Dermis blood vessel endothelial cell (primary cell): Measurements from ENCODE around the gene ZBTB7C. TPM values are rescaled to one million over a fixed set of nuclear protein-coding genes. Genes with fewer than 3 reads are reported as not detected.

Experiments used
- DNase-seq: peaks from one replicate; pipeline ENCODE4 v3.0.0; 2010
- total RNA-seq: library from RNA; depleted of rRNA; stranded (reverse); fragments of >200 nt; gene quantifications from 2 replicates; pipeline ENCODE4 v1.2.3, GENCODE V29; 2014

Gene ZBTB7C
- total RNA-seq, 1 donor from 2014 or later: not detected

- DNase-seq: no peak
Observed at GRCh38 chr18:48387300-48387699, 21.9 kb downstream of the ZBTB7C start.

GRCh38 chr18:48385596-48385995, 23.6 kb downstream of the ZBTB7C start:
- no peak for DNase-seq

GRCh38 chr18:48376934-48377333, 32.2 kb downstream of the ZBTB7C start:
- DNase-seq: no peak

GRCh38 chr18:48376406-48376805, 32.8 kb downstream of the ZBTB7C start:
- no peak for DNase-seq

- DNase-seq: no peak
Observed at GRCh38 chr18:48375150-48375800, 33.9 kb downstream of the ZBTB7C start.

GRCh38 chr18:48374423-48375149, 34.6 kb downstream of the ZBTB7C start:
- DNase-seq: no peak

- DNase-seq: no peak
Observed at GRCh38 chr18:48371854-48372602, 37.2 kb downstream of the ZBTB7C start.

GRCh38 chr18:48367557-48367956, 41.6 kb downstream of the ZBTB7C start:
- DNase-seq: no peak

- DNase-seq: no peak
Observed at GRCh38 chr18:48365965-48366364, 43.2 kb downstream of the ZBTB7C start.

GRCh38 chr18:48364146-48364545, 45.0 kb downstream of the ZBTB7C start:
- no peak for DNase-seq

GRCh38 chr18:48363175-48363574, 46.0 kb downstream of the ZBTB7C start:
- DNase-seq: no peak

- no peak for DNase-seq
Observed at GRCh38 chr18:48361801-48362200, 47.4 kb downstream of the ZBTB7C start.

- DNase-seq: no peak
Observed at GRCh38 chr18:48360376-48361021, 48.7 kb downstream of the ZBTB7C start.

GRCh38 chr18:48359626-48360025, 49.6 kb downstream of the ZBTB7C start:
- DNase-seq: no peak

- DNase-seq: no peak
Observed at GRCh38 chr18:48358868-48359267, 50.3 kb downstream of the ZBTB7C start.

- DNase-seq: no peak
Observed at GRCh38 chr18:48356909-48357631, 52.1 kb downstream of the ZBTB7C start.

GRCh38 chr18:48356151-48356745, 52.9 kb downstream of the ZBTB7C start:
- no peak for DNase-seq

GRCh38 chr18:48355276-48356115, 53.7 kb downstream of the ZBTB7C start:
- DNase-seq: no peak

GRCh38 chr18:48354746-48355260, 54.4 kb downstream of the ZBTB7C start:
- DNase-seq: no peak

- DNase-seq: no peak
Observed at GRCh38 chr18:48352051-48352755, 57.0 kb downstream of the ZBTB7C start.
